GM18858 (cell line): ENCODE results near the gene ADH4.
"Not testable (repeated sequence)": the region's sequence is repeated elsewhere in the genome, so short reads cannot be mapped to it uniquely, and the experiment has no call there.

ENCODE experiments used
- ATAC-seq: cut with Tn5 transposase; IDR thresholded peaks from one replicate; pipeline ENCODE4 v1.9.1; 2021; ENCODE audit not compliant: unreplicated experiment

The ADH4 gene

GRCh38 chr4:99084595-99084994 is 59.5 kb downstream of the ADH4 start:
- ATAC-seq = no peak

GRCh38 chr4:99082192-99082591 is 61.9 kb downstream of the ADH4 start:
- ATAC-seq = no peak

- ATAC-seq = not testable (repeated sequence)
Observed at GRCh38 chr4:99080869-99081268, 63.2 kb downstream of the ADH4 start.

GRCh38 chr4:99079625-99080295 is 64.3 kb downstream of the ADH4 start:
- ATAC-seq = no peak

- no peak for ATAC-seq
Observed at GRCh38 chr4:99078931-99079624, 65.0 kb downstream of the ADH4 start.

GRCh38 chr4:99078336-99078735 is 65.8 kb downstream of the ADH4 start:
- ATAC-seq = no peak

- ATAC-seq = no peak
Observed at GRCh38 chr4:99077177-99077576, 66.9 kb downstream of the ADH4 start.

- ATAC-seq = no peak
Observed at GRCh38 chr4:99076292-99076976, 67.7 kb downstream of the ADH4 start.

GRCh38 chr4:99074816-99075215 is 69.3 kb downstream of the ADH4 start:
- no peak for ATAC-seq
